ENCODE measurements around the gene TPRA1. TPM values are rescaled to one million over a fixed set of nuclear protein-coding genes. Genes with fewer than 3 reads are reported as not detected.

Gene TPRA1
- 28.9 TPM for polyA plus RNA-seq (2013, experiment 1 of 4)
- polyA plus RNA-seq (2013, experiment 2 of 4) = 27.0 TPM
- polyA plus RNA-seq (2013, experiment 3 of 4) = 24.9 TPM
- 28.2 TPM for polyA plus RNA-seq (2013, experiment 4 of 4)

DNA sequence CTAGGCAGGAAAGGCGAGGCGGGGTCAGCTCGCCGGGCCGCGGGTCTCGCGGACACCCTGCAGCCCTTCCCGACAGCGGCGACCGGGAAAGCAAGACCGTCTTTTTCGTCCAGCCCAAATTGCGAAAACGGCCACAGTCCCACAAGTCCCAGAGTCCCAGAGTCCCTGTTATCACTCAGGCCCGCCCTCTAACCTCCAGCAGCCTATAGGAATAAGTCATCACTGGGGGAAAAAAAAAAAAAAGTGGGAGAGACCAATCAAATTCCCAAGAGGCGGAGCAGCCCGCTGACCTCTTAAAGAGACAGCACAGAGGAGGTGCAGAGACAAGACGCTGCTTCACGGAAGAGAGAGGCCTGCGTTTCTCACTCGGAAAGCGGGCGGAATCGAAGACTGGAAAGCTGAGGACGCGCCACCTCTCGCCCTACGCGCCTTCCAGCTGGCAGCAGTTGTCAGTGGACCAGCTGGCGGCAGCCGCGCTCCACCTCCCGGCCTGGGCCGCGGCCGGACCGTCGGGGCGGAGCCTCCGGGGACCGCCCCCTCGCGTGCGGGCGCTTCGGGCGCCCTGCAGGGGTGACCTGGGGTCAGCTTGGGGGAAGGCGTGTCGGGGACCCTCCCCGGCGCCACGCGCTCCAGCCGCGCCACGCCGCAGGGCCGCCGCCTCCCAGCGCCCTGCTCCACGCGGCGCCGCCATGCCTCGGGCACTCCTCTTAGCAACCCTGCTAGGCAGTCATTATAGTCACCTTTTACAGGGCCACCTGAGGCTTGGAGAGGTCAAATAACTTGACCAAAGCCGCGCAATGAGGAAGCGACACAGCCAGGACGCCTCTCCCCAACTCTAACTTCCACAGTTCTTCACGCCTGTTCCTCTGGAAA is at the start of gene TPRA1:
TSS of gene TPRA1 (minus strand) at position 141 of the 873 bp plus-strand sequence. CDS start 10,587 bp downstream, outside the sequence.
- peaks cover 6% of the 10 kb centered on the region for H3K27me3 ChIP-seq (ENCODE audit: control insufficient read depth, insufficient read depth, low read length, poor library complexity, severe bottlenecking)
- no peaks in the 10 kb centered on the region for H3K36me3 ChIP-seq (ENCODE audit: control insufficient read depth, insufficient read depth, low read length)
- H3K4me3 ChIP-seq (ENCODE audit: insufficient read depth, low read depth, low read length) = peak within 1 kb of the TSS; percentile 85
- H3K9me3 ChIP-seq (ENCODE audit: control insufficient read depth, low read length) = no peaks in the 10 kb centered on the region
- H3K27ac ChIP-seq (ENCODE audit: insufficient read depth, low read depth, low read length, poor library complexity, severe bottlenecking) = peak within 1 kb of the TSS; percentile 92
- H3K4me1 ChIP-seq (ENCODE audit: control insufficient read depth, insufficient read depth, low read length) = peaks cover 19% of the 10 kb centered on the region
- 0% methylated on average over 72 of the region's 72 CpGs for WGBS, 2 experiments

- H3K27ac ChIP-seq (ENCODE audit: insufficient read depth, low read depth, low read length, poor library complexity, severe bottlenecking) = no peak overlapping the region
- no peaks in the 10 kb centered on the region for H3K4me1 ChIP-seq (ENCODE audit: control insufficient read depth, insufficient read depth, low read length)
- H3K9me3 ChIP-seq (ENCODE audit: control insufficient read depth, low read length) = no peaks in the 10 kb centered on the region
- WGBS, 2 experiments = 97 to 98% methylated on average over 3 of the region's 3 CpGs
- H3K36me3 ChIP-seq (ENCODE audit: control insufficient read depth, insufficient read depth, low read length) = no peaks in the 10 kb centered on the region
- H3K4me3 ChIP-seq (ENCODE audit: insufficient read depth, low read depth, low read length) = no peak overlapping the region
- no peaks in the 10 kb centered on the region for H3K27me3 ChIP-seq (ENCODE audit: control insufficient read depth, insufficient read depth, low read length, poor library complexity, severe bottlenecking)
Measured at GRCh38 chr3:127640042-127640355, 49.5 kb upstream of the TPRA1 start.

- no peak overlapping the region for H3K27ac ChIP-seq (ENCODE audit: insufficient read depth, low read depth, low read length, poor library complexity, severe bottlenecking)
- 92 to 94% methylated on average over 5 of the region's 5 CpGs for WGBS, 2 experiments
Measured at GRCh38 chr3:127639173-127640041, 48.9 kb upstream of the TPRA1 start.

GRCh38 chr3:127637971-127638370 is 47.4 kb upstream of the TPRA1 start:
- Histone ChIP-seq H3K27ac (ENCODE audit: insufficient read depth, low read depth, low read length, poor library complexity, severe bottlenecking) (no peak overlapping the region), H3K27me3 (ENCODE audit: control insufficient read depth, insufficient read depth, low read length, poor library complexity, severe bottlenecking) (no peaks in the 10 kb centered on the region), H3K36me3 (ENCODE audit: control insufficient read depth, insufficient read depth, low read length) (no peaks in the 10 kb centered on the region), H3K9me3 (ENCODE audit: control insufficient read depth, low read length) (no peaks in the 10 kb centered on the region), H3K4me1 (ENCODE audit: control insufficient read depth, insufficient read depth, low read length) (no peaks in the 10 kb centered on the region), H3K4me3 (ENCODE audit: insufficient read depth, low read depth, low read length) (no peak overlapping the region)

More at GRCh38 chr3:127639173-127640041, 48.9 kb upstream of the TPRA1 start:
- Histone ChIP-seq H3K9me3 (ENCODE audit: control insufficient read depth, low read length) (no peaks in the 10 kb centered on the region), H3K4me1 (ENCODE audit: control insufficient read depth, insufficient read depth, low read length) (no peaks in the 10 kb centered on the region), H3K27me3 (ENCODE audit: control insufficient read depth, insufficient read depth, low read length, poor library complexity, severe bottlenecking) (no peaks in the 10 kb centered on the region), H3K4me3 (ENCODE audit: insufficient read depth, low read depth, low read length) (no peak overlapping the region), H3K36me3 (ENCODE audit: control insufficient read depth, insufficient read depth, low read length) (no peaks in the 10 kb centered on the region)

DNA sequence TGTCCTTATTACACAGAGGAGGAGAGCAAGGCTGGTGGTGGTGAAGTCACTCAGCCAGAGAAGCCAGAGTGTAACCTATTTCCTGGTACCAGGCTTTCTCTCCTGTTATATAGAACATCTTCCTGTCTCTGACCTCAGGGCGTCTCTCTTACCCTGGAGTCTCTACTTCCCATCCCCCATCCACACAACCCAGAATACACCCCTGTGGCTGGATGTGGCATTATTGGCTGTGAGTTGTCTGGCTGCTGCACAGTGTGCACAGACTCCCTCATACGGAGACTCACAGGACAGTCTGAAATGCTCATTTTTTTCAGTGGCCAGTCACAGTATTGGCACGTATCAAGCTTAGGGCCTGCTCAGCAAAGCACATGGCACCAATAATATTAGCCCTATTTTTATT is 47.0 kb upstream of the TPRA1 start:
- Histone ChIP-seq H3K27ac (ENCODE audit: insufficient read depth, low read depth, low read length, poor library complexity, severe bottlenecking) (no peak overlapping the region), H3K9me3 (ENCODE audit: control insufficient read depth, low read length) (no peaks in the 10 kb centered on the region), H3K4me3 (ENCODE audit: insufficient read depth, low read depth, low read length) (no peak overlapping the region), H3K4me1 (ENCODE audit: control insufficient read depth, insufficient read depth, low read length) (no peaks in the 10 kb centered on the region), H3K36me3 (ENCODE audit: control insufficient read depth, insufficient read depth, low read length) (no peaks in the 10 kb centered on the region), H3K27me3 (ENCODE audit: control insufficient read depth, insufficient read depth, low read length, poor library complexity, severe bottlenecking) (no peaks in the 10 kb centered on the region)
- WGBS, 2 experiments = 84 to 96% methylated on average over 3 of the region's 3 CpGs

- peaks cover 6% of the 10 kb centered on the region for H3K4me1 ChIP-seq (ENCODE audit: control insufficient read depth, insufficient read depth, low read length)
- no peaks in the 10 kb centered on the region for H3K9me3 ChIP-seq (ENCODE audit: control insufficient read depth, low read length)
- H3K4me3 ChIP-seq (ENCODE audit: insufficient read depth, low read depth, low read length) = no peak overlapping the region
- H3K36me3 ChIP-seq (ENCODE audit: control insufficient read depth, insufficient read depth, low read length) = no peaks in the 10 kb centered on the region
- H3K27me3 ChIP-seq (ENCODE audit: control insufficient read depth, insufficient read depth, low read length, poor library complexity, severe bottlenecking) = peaks cover 8% of the 10 kb centered on the region
- no peak overlapping the region for H3K27ac ChIP-seq (ENCODE audit: insufficient read depth, low read depth, low read length, poor library complexity, severe bottlenecking)
- WGBS, 2 experiments = 90 to 92% methylated on average over 11 to 12 of the region's 12 CpGs
Measured at GRCh38 chr3:127634653-127635052, 44.1 kb upstream of the TPRA1 start.

DNA sequence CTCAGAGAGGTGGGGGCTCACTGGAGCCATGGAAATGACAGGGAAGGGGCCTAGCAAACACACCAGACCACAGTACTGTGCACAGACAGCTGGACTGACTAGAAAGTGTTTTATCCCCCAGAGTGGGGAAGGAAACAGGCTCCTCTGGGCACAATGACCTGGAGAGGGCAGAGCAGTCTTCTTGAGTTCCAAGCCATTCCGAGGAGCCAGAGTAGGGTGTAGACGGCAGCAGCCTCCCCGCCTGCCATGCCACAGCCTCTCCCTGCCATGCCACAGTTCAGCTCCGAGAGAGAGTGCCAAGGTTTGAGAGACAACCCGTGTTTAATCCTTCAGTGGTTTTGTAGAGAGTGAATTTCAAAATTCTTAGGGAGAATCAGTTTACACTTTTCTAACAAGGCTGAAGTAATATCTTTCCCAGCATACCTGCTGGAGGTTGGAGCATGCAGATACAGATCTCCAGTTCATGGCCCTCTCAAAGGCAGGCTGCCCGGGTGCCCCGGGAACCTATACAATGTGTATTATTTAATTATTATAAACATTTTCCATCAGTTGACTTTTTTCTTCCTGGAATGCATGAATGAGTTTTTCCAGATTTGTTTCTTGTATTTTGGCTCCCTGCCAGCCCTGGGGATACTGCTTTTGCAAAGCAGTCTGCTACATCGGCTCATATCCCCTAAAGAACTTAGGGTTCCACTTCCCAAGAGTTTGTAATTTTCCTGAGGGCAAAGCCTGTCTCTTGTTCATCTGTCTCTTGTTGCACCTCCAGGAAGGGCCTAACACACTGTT is 41.7 kb upstream of the TPRA1 start:
- H3K27ac ChIP-seq (ENCODE audit: insufficient read depth, low read depth, low read length, poor library complexity, severe bottlenecking) = no peak overlapping the region
- WGBS, 2 experiments = 80 to 91% methylated on average over 6 of the region's 8 CpGs
- H3K4me3 ChIP-seq (ENCODE audit: insufficient read depth, low read depth, low read length) = no peak overlapping the region
- H3K27me3 ChIP-seq (ENCODE audit: control insufficient read depth, insufficient read depth, low read length, poor library complexity, severe bottlenecking) = peaks cover 29% of the 10 kb centered on the region
- H3K36me3 ChIP-seq (ENCODE audit: control insufficient read depth, insufficient read depth, low read length) = no peaks in the 10 kb centered on the region
- H3K9me3 ChIP-seq (ENCODE audit: control insufficient read depth, low read length) = no peaks in the 10 kb centered on the region
- H3K4me1 ChIP-seq (ENCODE audit: control insufficient read depth, insufficient read depth, low read length) = peaks cover 9% of the 10 kb centered on the region

DNA sequence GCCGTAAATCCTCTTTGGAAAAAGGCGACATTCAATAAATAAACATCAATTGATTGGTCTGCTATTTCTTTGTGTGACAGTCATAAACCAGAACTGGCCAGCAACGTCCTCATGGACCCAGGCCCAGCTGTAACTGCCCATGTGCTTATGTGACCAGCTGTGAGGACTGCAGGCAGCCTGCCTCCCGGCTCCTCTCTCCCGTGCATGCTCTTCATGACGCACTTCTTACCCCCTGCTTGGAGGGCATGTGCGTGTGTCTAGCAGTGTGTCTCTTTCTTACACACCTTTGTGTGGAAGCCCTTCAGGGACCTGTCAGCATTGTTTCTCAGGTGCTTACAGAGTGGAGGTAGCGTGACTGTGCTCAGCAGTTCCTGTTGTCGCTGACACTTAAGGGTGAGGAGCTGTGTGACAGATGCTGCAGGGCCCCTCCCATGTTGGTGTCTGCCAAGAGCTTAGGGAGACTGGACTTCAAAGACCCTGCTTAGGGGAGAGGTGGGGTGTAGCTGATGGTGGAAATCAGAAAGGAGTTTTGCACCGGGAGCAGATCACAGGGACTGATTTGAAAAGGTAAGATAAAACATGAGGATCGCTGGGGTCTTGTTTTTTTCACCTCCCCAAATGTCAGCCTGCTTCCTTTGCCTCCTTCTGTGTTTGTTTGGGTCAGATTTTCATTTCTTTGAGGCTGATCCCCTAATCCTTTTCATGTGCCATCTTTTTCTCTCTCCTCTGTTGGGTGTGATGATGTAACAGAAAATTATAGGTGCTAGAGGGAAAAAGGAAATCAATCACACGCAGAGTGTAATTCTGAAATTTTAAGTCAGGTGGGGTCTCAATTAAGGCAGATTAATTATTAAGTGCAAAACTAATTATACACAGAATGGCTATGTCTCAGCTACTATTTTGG is 40.5 kb upstream of the TPRA1 start:
- 88 to 91% methylated on average over 12 of the region's 12 CpGs for WGBS, 2 experiments
- Histone ChIP-seq H3K9me3 (ENCODE audit: control insufficient read depth, low read length) (no peaks in the 10 kb centered on the region), H3K4me3 (ENCODE audit: insufficient read depth, low read depth, low read length) (no peak overlapping the region), H3K27me3 (ENCODE audit: control insufficient read depth, insufficient read depth, low read length, poor library complexity, severe bottlenecking) (peaks cover 41% of the 10 kb centered on the region), H3K4me1 (ENCODE audit: control insufficient read depth, insufficient read depth, low read length) (peaks cover 9% of the 10 kb centered on the region), H3K36me3 (ENCODE audit: control insufficient read depth, insufficient read depth, low read length) (no peaks in the 10 kb centered on the region), H3K27ac (ENCODE audit: insufficient read depth, low read depth, low read length, poor library complexity, severe bottlenecking) (no peak overlapping the region)
